ENCODE results near the gene BRI3. TPM values are rescaled to one million over a fixed set of nuclear protein-coding genes. Genes with fewer than 3 reads are reported as not detected.

BRI3 gene
- total RNA-seq, 1 donor from 2014 or later, result 125 TPM

DNA sequence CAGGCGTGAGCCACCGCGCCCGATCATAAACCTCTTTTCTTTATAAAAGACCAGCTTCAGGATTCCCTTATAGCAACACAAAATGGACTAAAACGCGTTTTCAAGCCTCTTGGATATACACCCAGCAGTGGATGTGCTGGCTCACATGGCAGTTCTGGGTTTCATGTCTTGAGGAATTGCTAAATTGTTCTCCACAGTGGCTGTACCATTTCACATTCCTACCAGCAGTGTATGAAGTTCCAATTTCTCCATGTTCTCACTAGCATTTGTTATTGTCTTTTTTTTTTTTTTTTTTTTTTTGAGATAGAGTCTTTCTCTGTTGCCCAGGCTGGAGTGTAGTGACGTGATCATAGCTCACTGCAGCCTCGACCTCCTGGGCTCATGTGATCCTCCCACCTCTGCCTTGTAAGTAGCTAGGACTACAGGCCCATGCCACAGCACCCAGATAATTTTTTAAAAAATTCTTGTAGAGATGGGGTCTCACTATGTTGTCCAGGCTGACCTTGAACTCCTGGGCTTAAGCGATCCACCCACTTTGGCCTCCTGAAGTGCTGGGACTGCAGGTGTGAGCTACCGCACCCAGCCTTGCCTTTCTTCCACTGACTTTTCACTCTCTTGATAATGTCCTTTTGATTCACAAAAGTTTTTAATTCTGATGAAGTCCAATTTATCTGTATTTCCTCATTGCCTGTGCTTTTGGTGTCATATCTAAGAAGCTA, 46.9 kb upstream of the BRI3 start:
- Mint-ChIP-seq H3K27me3 (no peaks in the 10 kb centered on the region), H3K36me3 (ENCODE audit: insufficient read depth) (peaks cover 6% of the 10 kb centered on the region), H3K9me3 (ENCODE audit: low read depth) (no peaks in the 10 kb centered on the region), H3K4me3 (ENCODE audit: low read depth) (no peak overlapping the region), H3K4me1 (ENCODE audit: low read depth) (no peaks in the 10 kb centered on the region), H3K27ac (no peak overlapping the region)
- TF ChIP-seq, protein P1, sequence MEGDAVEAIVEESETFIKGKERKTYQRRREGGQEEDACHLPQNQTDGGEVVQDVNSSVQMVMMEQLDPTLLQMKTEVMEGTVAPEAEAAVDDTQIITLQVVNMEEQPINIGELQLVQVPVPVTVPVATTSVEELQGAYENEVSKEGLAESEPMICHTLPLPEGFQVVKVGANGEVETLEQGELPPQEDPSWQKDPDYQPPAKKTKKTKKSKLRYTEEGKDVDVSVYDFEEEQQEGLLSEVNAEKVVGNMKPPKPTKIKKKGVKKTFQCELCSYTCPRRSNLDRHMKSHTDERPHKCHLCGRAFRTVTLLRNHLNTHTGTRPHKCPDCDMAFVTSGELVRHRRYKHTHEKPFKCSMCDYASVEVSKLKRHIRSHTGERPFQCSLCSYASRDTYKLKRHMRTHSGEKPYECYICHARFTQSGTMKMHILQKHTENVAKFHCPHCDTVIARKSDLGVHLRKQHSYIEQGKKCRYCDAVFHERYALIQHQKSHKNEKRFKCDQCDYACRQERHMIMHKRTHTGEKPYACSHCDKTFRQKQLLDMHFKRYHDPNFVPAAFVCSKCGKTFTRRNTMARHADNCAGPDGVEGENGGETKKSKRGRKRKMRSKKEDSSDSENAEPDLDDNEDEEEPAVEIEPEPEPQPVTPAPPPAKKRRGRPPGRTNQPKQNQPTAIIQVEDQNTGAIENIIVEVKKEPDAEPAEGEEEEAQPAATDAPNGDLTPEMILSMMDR (IDR thresholded peaks at IDR 0.05; ENCODE audit: unreplicated experiment), result no peak
- DNase-seq (ENCODE audit: low spot score, unreplicated experiment), result no peak

DNA sequence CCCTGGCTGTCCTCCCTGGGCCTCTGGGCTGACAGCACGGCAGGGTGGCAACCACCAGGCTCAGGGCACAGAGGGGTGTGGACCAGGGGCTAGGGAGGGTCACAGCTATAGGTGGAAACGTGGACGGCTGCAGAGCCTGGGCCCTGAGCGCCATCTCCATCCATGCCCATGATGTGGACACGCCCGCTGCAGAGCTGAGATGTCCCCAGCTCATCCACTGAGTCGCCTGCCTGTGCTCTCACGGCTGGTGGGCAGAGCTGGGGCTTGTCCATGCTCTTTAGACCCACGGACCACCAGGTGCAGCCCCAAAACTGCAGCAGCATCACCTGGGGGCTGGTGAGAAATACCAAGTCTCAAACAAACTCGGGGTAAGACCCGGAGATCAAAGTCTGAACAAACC, 45.6 kb upstream of the BRI3 start:
- peaks cover 10% of the 10 kb centered on the region for H3K36me3 Mint-ChIP-seq (ENCODE audit: insufficient read depth)
- no peak overlapping the region for H3K27ac Mint-ChIP-seq
- no peak overlapping the region for H3K4me3 Mint-ChIP-seq (ENCODE audit: low read depth)
- no peaks in the 10 kb centered on the region for H3K4me1 Mint-ChIP-seq (ENCODE audit: low read depth)
- no peak for DNase-seq (ENCODE audit: low spot score, unreplicated experiment)
- TF ChIP-seq, protein P1 (IDR thresholded peaks at IDR 0.05; ENCODE audit: unreplicated experiment), result no peak
- H3K27me3 Mint-ChIP-seq, result no peaks in the 10 kb centered on the region
- H3K9me3 Mint-ChIP-seq (ENCODE audit: low read depth), result no peaks in the 10 kb centered on the region

DNA sequence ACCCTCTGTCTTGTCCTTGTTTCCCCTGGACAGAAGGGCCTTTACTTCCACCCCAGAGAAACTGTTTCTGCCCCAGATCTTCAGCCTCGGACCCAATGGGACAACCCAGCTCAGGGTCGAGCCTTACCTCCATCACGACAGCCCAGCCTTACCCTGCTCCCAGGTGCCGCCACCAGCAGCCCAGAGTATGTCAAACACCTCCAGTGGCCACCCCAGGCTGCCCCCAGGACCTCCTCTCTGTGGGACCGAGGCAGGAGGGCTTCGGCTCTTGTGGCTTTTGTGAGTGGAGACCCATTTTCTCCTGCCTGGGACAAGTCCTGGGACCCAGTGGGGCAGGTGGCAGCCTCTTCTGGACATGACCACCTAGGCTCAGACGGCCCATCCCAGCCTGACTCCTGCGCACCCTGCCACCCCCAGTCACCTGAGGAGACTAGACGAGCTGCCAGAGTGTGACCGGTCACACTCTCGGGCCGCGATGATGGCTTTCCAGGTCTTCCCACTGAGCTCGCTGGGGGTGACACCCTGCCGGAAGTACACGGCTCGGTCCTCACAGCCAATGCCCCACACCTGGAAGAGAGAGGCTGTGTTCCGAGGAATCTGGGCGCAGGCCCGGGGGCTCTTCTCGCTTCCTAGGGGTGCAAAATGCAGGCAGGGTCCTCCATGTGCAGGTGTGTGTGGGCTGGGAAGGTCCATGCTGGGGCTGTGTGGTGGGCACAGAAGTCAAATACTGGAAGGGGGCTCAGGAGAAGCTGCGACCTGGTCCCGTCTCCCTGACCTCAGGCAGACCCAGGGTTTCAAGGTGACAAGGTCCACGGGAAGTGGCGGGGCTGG, 44.9 kb upstream of the BRI3 start:
- H3K4me3 Mint-ChIP-seq (ENCODE audit: low read depth), result no peak overlapping the region
- no peak overlapping the region for H3K27ac Mint-ChIP-seq
- no peaks in the 10 kb centered on the region for H3K9me3 Mint-ChIP-seq (ENCODE audit: low read depth)
- TF ChIP-seq, protein P1 (IDR thresholded peaks at IDR 0.05; ENCODE audit: unreplicated experiment), result no peak
- no peaks in the 10 kb centered on the region for H3K4me1 Mint-ChIP-seq (ENCODE audit: low read depth)
- DNase-seq (ENCODE audit: low spot score, unreplicated experiment), result no peak
- peaks cover 13% of the 10 kb centered on the region for H3K36me3 Mint-ChIP-seq (ENCODE audit: insufficient read depth)
- no peaks in the 10 kb centered on the region for H3K27me3 Mint-ChIP-seq

DNA sequence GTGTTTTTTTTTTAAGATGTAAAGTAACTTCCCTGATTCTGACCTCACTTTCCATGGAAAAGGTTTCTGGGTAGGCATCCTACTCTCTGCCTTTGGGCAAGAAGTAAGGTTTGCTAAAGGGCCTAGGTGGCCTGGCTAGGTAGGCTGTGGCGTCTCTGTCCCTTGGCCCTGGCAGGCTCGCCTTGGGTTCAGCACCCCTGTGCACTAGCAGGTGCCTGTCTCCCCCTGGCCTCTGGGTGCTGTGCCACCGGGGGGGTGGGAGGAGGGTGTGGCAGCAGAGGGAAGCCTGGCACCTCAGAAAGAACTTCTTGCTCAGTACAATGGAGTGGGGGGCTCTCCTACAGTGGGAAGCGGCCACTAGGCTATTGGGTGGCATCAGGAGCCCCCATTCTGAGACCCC, 43.4 kb upstream of the BRI3 start:
- Mint-ChIP-seq H3K27me3 (no peaks in the 10 kb centered on the region), H3K36me3 (ENCODE audit: insufficient read depth) (peaks cover 13% of the 10 kb centered on the region), H3K9me3 (ENCODE audit: low read depth) (no peaks in the 10 kb centered on the region), H3K4me3 (ENCODE audit: low read depth) (no peak overlapping the region), H3K4me1 (ENCODE audit: low read depth) (no peaks in the 10 kb centered on the region), H3K27ac (no peak overlapping the region)
- DNase-seq (ENCODE audit: low spot score, unreplicated experiment), result no peak
- TF ChIP-seq, protein P1 (IDR thresholded peaks at IDR 0.05; ENCODE audit: unreplicated experiment), result no peak

DNA sequence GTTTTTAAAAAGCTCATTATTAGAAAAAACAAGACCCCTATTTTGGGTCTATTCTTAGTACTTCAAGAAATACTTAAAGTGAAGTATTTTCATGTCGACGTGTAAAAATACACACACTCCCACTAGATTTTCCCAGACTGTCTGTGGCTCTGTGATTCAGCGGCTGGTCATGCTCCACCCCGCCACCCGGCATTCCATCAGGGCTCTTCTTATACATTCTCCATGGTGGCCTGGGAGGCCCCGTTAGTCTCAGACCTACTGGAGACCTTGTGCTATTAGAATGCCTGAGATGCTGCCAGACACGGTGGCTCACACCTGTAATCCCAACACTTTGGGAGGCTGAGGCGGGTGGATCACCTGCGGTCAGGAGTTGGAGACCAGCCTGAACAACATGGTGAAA, 42.5 kb upstream of the BRI3 start:
- DNase-seq (ENCODE audit: low spot score, unreplicated experiment), result no peak
- peaks cover 13% of the 10 kb centered on the region for H3K36me3 Mint-ChIP-seq (ENCODE audit: insufficient read depth)
- H3K4me3 Mint-ChIP-seq (ENCODE audit: low read depth), result no peak overlapping the region
- no peak overlapping the region for H3K27ac Mint-ChIP-seq
- H3K27me3 Mint-ChIP-seq, result no peaks in the 10 kb centered on the region
- TF ChIP-seq, protein P1 (IDR thresholded peaks at IDR 0.05; ENCODE audit: unreplicated experiment), result no peak
- H3K4me1 Mint-ChIP-seq (ENCODE audit: low read depth), result no peaks in the 10 kb centered on the region
- no peaks in the 10 kb centered on the region for H3K9me3 Mint-ChIP-seq (ENCODE audit: low read depth)
